ENCODE measurements around the gene TAS2R41. TPM values are rescaled to one million over a fixed set of nuclear protein-coding genes. Genes with fewer than 3 reads are reported as not detected.

The TAS2R41 gene
- total RNA-seq, 1 experiment from 2014 or later = not detected

DNA sequence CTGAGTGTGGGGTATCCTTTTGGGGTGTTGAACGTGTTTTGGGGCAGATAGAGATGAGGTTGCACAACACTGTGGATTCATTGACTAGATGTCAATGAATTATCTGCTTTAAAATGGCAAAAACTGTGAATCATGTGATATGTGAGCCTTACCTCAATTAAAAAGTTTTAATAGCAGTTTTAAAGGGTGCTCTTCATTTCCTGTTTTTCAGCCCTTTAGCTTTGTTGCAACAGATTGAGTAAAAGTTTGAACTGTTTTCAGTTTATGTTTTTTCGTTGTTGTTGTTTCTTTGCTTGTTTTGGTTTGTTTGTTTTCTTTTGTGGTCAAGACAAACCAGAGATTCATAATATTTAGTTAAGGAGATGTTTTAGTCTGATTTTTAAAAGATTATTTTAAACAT is 9.4 kb downstream of the TAS2R41 start:
- Histone ChIP-seq H2BK12ac (ENCODE audit: insufficient read length, low read depth, low read length) (no peak overlapping the region), H3K14ac (ENCODE audit: insufficient read depth, low read length) (no peak overlapping the region), H2BK20ac (ENCODE audit: low read depth, low read length, poor library complexity, severe bottlenecking) (no peak overlapping the region), H3K27ac (ENCODE audit: insufficient read length, low read depth, low read length) (no peak overlapping the region), H3K9ac (ENCODE audit: extremely low read depth, insufficient read length, low read length) (no peak overlapping the region), H2BK15ac (ENCODE audit: low read depth, low read length) (no peak overlapping the region), H3K27me3 (ENCODE audit: insufficient read depth, low read length) (no peaks in the 10 kb centered on the region), H2BK5ac (ENCODE audit: insufficient read length, low read length) (no peak overlapping the region), H3K4ac (ENCODE audit: low read depth, low read length) (no peak overlapping the region), H2AK5ac (ENCODE audit: insufficient read length, low read length) (no peak overlapping the region), H3K23me2 (ENCODE audit: insufficient read length, low read depth, low read length, poor library complexity, severe bottlenecking) (no peaks in the 10 kb centered on the region), H3K9me3 (ENCODE audit: control insufficient read depth, low read depth, low read length) (no peaks in the 10 kb centered on the region), H2AFZ (ENCODE audit: low read length) (no peak overlapping the region), H3K23ac (ENCODE audit: insufficient read length, low read depth, low read length) (no peak overlapping the region), H4K91ac (ENCODE audit: insufficient read length, low read depth, low read length) (no peak overlapping the region), H4K5ac (ENCODE audit: insufficient read length, low read depth, low read length) (no peak overlapping the region), H3K4me2 (ENCODE audit: insufficient read depth, insufficient read length, low read length) (no peak overlapping the region), H3K79me2 (ENCODE audit: insufficient read depth, low read length) (no peaks in the 10 kb centered on the region), H4K20me1 (ENCODE audit: control insufficient read depth, insufficient read depth, insufficient read length) (no peaks in the 10 kb centered on the region), H3K4me1 (ENCODE audit: insufficient read depth, low read length) (no peaks in the 10 kb centered on the region), H3K56ac (ENCODE audit: insufficient read length, low read depth, low read length) (no peak overlapping the region), H3K79me1 (ENCODE audit: insufficient read depth, low read depth, low read length, poor library complexity, severe bottlenecking) (no peaks in the 10 kb centered on the region), H3K18ac (ENCODE audit: insufficient read length, low read depth, low read length) (no peak overlapping the region), H2BK120ac (ENCODE audit: low read depth, low read length, poor library complexity, severe bottlenecking) (no peak overlapping the region), H4K8ac (replicated peaks; ENCODE audit: insufficient read length, low read depth, low read length) (no peak overlapping the region), H3T11ph (ENCODE audit: low read length) (no peak overlapping the region)
- Mint-ChIP-seq H3K36me3 (ENCODE audit: insufficient read depth in 1 of 3, low read depth in 3 of 3) (no peaks in the 10 kb centered on the region), H3K4me3 (no peak overlapping the region), H3K27ac (no peak overlapping the region), H3K9me3 (no peaks in the 10 kb centered on the region), H3K27me3 (ENCODE audit: low read depth) (no peaks in the 10 kb centered on the region), H3K4me1 (no peaks in the 10 kb centered on the region)
- no peak for TF ChIP-seq CTCF (conservative IDR thresholded peaks at IDR 0.05)
- WGBS (ENCODE audit: extremely low coverage, insufficient read length, low lambda C conversion rate) = no CpG with 5 or more reads among the region's 2 CpGs
- no peak for DNase-seq
